Measurements from ENCODE around the gene RFX8.
A peak's percentile ranks its signal among the peaks of the same experiment; 100 is the strongest.

The RFX8 gene

GRCh38 chr2:101405351-101405899, 69.5 kb downstream of the RFX8 start:
- no peak for DNase-seq

- DNase-seq, result no peak
Observed at GRCh38 chr2:101403745-101404144, 71.2 kb downstream of the RFX8 start.

GRCh38 chr2:101402630-101403029, 72.3 kb downstream of the RFX8 start:
- DNase-seq, result no peak

DNA sequence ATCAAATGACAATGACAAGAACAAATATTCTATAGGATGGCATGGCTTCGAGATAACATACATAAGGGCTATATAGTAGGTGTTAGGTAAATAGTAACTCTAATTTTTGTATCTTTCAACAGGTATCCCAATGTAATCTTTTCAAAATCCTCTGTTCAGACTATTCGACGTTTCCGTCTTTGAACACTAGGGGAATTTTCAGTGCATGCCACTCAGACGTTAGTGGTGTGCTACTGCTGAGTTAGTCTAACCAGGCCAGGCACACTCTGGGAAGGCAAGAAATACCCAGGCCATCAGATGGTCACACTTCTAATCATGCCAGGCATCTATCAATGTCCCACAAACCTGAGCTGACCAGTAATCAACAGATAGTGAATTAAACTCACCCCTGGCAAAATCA, 73.0 kb downstream of the RFX8 start:
- DNase-seq, result no peak

- no peak for DNase-seq
Observed at GRCh38 chr2:101401326-101401665, 73.6 kb downstream of the RFX8 start.

DNA sequence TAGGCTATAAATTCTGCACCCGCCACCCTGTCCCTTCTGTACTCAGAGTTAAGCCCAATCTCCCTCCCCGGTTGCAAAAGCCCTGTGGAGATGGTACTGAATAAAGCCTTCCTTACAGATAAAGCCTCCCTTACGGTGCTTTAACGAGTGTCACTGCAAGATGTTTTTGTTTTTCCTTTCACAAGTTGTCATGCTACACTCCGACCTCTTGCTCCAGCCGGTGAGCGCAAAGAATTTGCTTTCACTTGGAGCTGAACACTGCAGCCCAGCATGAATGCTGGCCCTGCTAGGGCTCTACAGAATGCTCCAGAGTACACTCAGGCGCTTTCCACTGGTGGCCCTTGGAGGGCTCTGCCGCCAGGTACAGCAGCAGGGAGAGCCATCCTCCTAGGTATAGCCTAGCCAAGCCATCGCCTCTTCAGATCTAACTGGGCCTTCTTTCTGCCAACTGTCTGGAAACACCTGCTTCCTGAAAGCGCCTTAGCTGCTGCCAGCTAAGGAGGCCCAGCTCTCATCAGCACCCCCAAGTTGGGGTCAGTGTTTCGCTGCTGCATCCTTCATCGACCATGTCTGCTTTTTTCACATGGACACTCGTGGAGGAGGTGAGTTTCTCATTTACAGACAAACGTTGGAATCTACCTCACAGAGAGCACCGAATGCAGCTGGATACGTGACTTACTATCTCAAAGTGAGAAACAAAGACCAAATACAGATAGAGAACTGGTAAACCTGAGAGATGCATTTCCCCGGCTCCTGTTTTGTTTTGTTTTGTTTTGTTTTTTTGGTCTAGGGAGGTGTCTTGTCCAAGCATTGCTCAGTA, 74.2 kb downstream of the RFX8 start:
- DNase-seq, result no peak

DNA sequence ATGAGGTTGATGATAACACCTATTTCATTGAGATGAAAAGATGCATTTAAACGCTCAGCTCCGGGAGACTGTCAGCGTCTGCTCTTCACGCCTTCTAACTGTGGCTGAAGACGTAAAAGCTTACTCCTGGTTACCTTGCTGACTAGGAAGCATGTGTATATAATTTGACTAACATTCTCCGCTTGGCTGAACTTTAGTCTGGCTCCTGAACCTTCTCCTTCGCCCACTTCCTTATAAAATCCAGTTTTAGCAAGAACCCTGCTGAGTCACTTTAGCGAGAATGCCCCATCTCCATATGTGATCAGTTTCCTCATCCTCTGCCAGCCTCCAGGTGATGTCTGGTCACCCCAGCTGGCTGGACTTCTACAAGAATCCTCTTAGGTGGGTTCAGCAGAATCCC, 74.9 kb downstream of the RFX8 start:
- no peak for DNase-seq

GRCh38 chr2:101399021-101399799, 75.7 kb downstream of the RFX8 start:
- DNase-seq, result no peak

DNA sequence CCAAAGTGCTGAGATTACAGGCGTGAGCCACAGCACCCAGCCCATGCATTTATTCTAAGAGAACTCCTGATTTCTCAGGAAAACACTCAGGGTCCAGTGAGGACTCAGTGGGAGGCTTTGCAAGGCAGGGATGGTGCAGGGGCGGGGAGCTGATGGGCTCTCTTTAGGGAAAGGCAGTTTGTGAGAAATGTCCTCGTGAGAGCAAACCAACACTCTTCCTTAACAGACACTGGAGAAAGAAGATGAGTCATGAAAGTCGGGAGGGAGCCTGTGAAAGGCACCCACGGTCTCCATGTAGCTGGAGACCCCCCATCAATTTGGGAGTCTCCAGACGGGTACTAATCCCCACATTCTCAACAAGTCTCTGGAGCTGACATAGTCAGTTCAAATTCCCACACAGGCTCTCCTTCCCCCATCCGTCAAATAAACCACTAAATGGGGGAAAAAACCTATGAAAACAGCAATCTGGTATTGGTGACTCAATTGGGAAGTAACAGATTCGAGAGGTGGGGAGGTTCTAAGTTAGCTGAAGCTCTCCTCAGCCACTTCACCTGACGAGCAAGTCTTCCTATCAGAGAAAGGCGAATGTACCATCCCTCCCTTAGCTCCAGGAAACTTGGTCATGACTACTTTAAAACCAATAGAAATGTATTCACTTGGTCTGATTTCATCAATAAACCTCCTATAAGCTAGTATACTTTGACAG, 76.6 kb downstream of the RFX8 start:
- DNase-seq, result no peak

GRCh38 chr2:101396316-101396717, 78.6 kb downstream of the RFX8 start:
- no peak for DNase-seq

DNA sequence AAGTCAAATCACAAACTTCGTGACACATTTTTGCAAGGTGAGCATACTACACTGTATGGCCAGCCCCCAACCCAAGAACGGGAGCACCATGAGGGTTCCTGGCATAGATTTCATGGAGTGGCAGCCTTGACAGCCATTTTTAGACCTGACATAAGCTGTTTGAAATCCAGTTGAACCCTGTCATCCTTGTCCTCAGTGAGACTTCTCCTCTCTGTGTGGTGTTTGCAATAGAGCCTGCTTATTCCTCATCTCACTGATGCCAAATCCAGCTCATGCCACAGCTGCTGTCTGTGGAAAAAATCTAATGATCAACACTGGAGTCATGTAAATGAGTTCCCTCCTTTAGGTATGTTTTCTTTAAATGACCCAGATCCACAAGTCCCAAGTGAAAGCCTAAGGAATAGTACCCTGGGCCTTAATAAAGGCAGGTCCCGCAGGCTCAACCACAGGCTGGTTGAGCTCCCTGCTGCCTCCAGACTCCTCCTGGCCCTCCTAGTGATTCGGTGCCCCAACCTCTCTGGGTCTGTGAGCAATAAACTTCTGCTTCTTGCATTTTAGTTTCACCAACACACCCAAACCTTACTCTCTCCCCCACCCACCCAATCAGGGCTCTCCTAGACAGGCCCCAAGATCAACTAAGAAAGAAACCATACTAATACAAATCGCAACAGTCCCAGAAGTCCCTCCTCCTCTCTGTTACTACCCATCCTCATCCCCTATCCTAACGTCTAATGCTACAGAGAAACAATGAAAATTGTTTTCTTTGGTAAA, 79.2 kb downstream of the RFX8 start:
- no peak for DNase-seq

DNA sequence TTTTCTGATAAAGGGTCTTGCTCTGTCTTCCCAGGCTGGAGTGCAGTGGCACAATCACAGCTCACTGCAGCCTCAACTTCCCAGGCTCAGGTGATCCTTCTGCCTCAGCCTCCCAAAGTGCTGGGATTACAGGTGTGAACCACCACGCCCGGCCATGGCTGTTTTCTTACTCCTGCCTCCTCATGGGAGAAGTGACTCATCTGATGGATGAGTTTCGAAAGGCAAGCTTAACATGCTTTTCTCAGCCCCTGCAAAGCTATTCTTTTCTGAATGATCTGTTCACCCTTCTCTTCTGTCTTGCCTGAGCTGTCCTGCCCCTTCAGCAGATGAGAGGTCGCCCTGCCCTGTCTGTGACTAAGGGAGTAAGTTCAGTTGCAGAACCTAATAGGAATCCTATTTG, 86.7 kb downstream of the RFX8 start:
- no peak for DNase-seq

DNA sequence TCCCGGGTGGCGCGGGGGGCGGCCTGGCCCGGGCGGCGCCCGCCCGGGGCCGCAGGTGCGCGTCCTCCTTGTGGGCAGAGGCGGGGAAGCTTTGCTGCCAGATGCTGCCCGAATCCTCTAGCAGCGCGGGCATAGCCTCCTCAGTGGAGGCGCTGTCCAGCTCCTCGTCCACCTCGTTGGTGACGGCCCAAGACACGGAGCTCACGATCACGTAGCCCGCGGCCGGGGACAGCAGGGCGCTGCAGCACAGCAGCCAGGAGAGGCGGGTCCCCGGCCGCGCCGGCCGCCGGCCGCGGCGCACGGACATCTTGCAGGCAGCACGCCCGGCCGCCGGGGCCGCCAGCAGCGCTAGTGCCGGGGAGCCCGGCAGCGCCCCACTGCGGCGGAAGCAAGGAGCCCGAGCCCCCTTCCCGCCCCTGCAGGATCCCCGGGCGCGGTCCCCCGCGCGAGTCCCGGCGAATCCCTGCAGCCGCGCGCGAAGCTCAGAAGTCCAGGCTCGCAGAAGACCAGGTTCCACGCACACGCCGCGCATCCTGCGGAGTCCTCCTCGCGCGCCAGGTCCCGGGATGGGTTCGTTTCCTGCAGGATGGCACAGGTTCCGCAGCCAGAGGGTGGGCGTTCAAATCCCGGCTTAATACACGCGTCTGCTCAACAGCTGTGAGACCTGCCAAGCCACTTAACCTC, 87.6 kb downstream of the RFX8 start, which contains the start of gene CREG2:
Gene CREG2, minus strand, starts transcription at position 353 of the 684 bp plus-strand sequence. Its CDS starts 46 bp downstream, at position 307.
- peak; percentile 52 for DNase-seq

GRCh38 chr2:101386599-101387150, 88.2 kb downstream of the RFX8 start:
- DNase-seq, result no peak

DNA sequence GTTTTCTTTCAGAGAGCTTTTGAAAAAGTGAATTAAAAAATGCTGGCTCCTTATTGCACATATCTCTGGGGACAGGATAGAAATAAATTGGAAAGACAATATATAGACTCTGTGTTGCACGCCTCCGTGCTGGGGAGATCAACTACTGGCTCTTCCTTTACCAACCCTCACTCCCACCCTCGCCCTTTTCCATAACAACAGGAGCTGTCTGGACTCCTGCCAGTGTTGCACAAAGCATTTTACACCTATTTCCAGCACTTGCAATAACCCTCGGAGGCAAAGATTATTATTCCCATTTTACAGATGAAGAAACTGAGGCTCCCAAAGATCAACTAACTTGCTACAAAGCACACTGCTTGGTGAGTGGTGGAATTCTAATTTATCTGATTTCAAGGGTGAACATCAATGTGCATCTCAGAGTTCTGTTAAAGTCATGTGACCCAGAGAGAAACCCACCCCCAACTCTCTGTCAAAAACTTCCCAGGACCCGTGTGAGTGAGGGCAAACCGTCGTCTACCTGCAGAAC, 91.8 kb downstream of the RFX8 start:
- DNase-seq, result no peak

DNA sequence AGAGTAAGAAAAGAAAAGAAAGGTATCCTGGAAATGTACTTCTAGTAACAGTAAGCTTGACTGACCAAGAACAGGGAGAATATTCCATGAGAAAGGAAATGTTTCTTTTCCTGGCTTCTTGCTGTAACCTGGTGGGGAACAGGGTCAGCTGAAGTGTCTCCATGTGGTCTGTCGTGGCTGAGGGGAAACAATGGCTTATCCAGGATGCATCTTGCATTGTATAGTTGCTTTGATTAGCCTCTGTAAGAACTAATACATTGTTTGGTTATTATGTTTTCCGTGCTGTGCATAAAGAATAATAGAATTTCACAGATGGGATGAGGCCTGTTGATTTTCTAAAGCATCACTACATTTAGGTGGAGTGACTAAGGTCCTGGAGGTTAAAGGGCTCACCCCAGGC, 92.5 kb downstream of the RFX8 start:
- no peak for DNase-seq

DNA sequence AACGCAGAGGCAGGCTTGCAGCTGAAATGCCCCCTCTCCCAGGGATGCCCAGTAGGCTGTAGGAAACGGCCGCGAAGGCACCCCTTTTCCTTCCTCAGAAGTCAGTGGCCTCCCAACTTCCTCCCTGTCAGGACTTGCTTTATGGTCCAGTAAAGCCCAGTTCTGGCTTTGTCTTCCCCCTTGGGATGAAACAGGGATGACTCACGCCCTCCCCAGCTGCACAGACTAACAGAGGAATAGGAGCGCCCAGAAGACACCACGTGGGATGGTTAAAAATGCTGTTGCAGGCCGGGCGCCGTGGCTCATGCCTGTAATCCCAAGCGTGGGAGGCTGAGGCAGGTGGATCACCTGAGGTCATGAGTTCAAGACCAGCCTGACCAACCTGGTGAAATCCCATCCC, 94.5 kb downstream of the RFX8 start:
- DNase-seq, result no peak

GRCh38 chr2:101379091-101379490, 95.8 kb downstream of the RFX8 start:
- DNase-seq, result no peak

DNA sequence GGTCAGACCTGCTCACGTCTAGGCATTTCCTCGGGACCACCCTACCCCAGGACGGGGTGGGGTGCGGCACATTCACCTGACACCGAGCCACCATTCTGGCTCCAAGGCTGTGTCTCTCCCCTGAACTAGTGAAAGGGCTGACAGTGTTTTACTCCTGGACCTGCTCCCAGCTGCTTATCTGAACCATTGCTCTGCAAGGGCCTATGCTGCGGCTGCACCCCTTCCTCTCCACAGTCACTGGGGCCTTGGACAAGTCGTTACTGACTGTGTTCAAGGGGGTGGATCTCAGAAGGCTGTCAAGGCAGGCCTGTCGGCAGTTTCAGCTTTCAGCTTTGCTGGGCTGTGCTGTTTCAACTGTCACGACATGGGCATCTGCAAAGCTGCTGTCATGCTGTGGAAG, 99.3 kb downstream of the RFX8 start:
- no peak for DNase-seq

GRCh38 chr2:101374821-101375561, 99.9 kb downstream of the RFX8 start:
- DNase-seq, result no peak

DNA sequence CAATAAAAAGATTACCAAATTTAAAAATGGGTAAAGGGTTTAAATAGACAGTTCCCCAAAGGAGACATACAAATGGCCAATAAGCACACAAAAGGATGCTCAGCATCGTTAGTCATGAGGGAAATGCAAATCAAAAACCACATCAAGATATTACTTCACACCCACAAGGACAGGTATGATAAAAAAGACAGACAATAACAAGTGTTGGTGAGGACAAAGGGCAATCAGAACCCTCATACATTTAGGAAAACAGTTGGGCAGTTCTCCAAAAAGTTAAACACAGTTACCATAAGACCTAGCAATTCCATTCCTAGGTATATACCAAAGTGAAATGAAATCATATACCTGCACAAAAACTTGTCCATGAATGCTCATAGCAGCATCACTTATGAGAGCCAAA, 102.1 kb downstream of the RFX8 start:
- DNase-seq, result no peak

All from stimulated activated CD4-positive, alpha-beta T cell treated with anti-CD3 and anti-CD28 coated beads, Interleukin-12 subunit alpha, Interleukin-12 subunit beta, amount 100 ng/mL, for 4 hours (primary cell).